IMR-90 (cell line): ENCODE results near the gene ODAD3.

Experiments
- CHD1 ChIP-seq: IDR thresholded peaks from 2 replicates; pipeline ENCODE4 v1.6.1; 2012; ENCODE audit warnings: low read depth, low read length, improper control_type of control experiment
- CTCF ChIP-seq: conservative IDR thresholded peaks from 2 replicates; pipeline ENCODE4 v1.5.1; 2012; ENCODE audit warnings: mild to moderate bottlenecking, low read depth, low read length, improper control_type of control experiment
- ELK1 ChIP-seq: fragments of 150-350 bp; IDR thresholded peaks from 2 replicates; pipeline ENCODE4 v1.6.1; 2016; ENCODE audit warnings: low read depth, mild to moderate bottlenecking, low read length, moderate library complexity, borderline replicate concordance
- FOS ChIP-seq: fragments of 150-350 bp; IDR thresholded peaks from 2 replicates; pipeline ENCODE4 v1.6.1; 2016; ENCODE audit warnings: low read depth, low read length
- MAZ ChIP-seq: IDR thresholded peaks from 2 replicates; pipeline ENCODE4 v1.6.1; 2012; ENCODE audit warnings: low read depth, mild to moderate bottlenecking, low read length, improper control_type of control experiment, moderate library complexity, borderline replicate concordance
- POLR2A ChIP-seq: IDR thresholded peaks from 2 replicates; pipeline ENCODE4 v1.6.1; 2012; ENCODE audit warnings: mild to moderate bottlenecking, low read depth, low read length
- RAD21 ChIP-seq: IDR thresholded peaks from 2 replicates; pipeline ENCODE4 v1.6.1; 2012; ENCODE audit warnings: low read length, improper control_type of control experiment
- USF2 ChIP-seq: fragments of 150-350 bp; IDR thresholded peaks from 2 replicates; pipeline ENCODE4 v1.6.1; 2017; ENCODE audit warnings: mild to moderate bottlenecking, antibody characterized with exemption, low read length, low read depth

- TF ChIP-seq CTCF (no peak), POLR2A (no peak), USF2 (no peak), CHD1 (no peak), FOS (no peak), RAD21 (no peak), ELK1 (no peak), MAZ (no peak)
Observed at GRCh38 chr19:11414544-11414943, 20.4 kb downstream of the ODAD3 start.
